Loucy (cell line): ENCODE measurements around the gene ITGB4.
"Not testable (repeated sequence)": the region's sequence is repeated elsewhere in the genome, so short reads cannot be mapped to it uniquely, and the experiment has no call there.

Experiments
- H2AFZ ChIP-seq: fragments of 200-600 bp; sonication (generic); 2 replicates; pipeline ENCODE4 v1.6.0; 2016; ENCODE audit warnings: antibody characterized with exemption, mild to moderate bottlenecking, low read length, moderate library complexity
- H3F3A ChIP-seq: fragments of 200-600 bp; 2 replicates; pipeline ENCODE4 v1.6.0; 2016; ENCODE audit warnings: antibody characterized with exemption, low read depth, mild to moderate bottlenecking
- H3K27me3 ChIP-seq: fragments of 200-600 bp; sonication (generic); 2 replicates; pipeline ENCODE4 v1.6.1; 2014; ENCODE audit warnings: low read length, mild to moderate bottlenecking; ENCODE audit not compliant: insufficient read depth, poor library complexity, severe bottlenecking
- H3K36me3 ChIP-seq: fragments of 200-600 bp; sonication (generic); 2 replicates; pipeline ENCODE4 v1.6.1; 2016; ENCODE audit warnings: low read length; ENCODE audit not compliant: insufficient read depth
- H3K4me1 ChIP-seq: fragments of 200-600 bp; sonication (generic); 2 replicates; pipeline ENCODE4 v1.5.1; 2014; ENCODE audit warnings: low read length, mild to moderate bottlenecking; ENCODE audit not compliant: insufficient read depth, poor library complexity, severe bottlenecking
- H3K4me2 ChIP-seq: fragments of 200-600 bp; sonication (generic); 2 replicates; pipeline ENCODE4 v1.6.0; 2014; ENCODE audit warnings: antibody characterized with exemption, low read length, low read depth, mild to moderate bottlenecking; ENCODE audit not compliant: poor library complexity, severe bottlenecking
- H3K4me3 ChIP-seq: fragments of 200-600 bp; sonication (generic); 2 replicates; pipeline ENCODE4 v1.5.1; 2014; ENCODE audit warnings: low read length, mild to moderate bottlenecking, mixed read lengths; ENCODE audit not compliant: poor library complexity, severe bottlenecking
- H3K79me2 ChIP-seq: fragments of 200-600 bp; sonication (generic); 2 replicates; pipeline ENCODE4 v1.6.1; 2014; ENCODE audit warnings: low read length; ENCODE audit not compliant: insufficient read depth
- H3K9ac ChIP-seq: fragments of 200-600 bp; sonication (generic); 2 replicates; pipeline ENCODE4 v1.6.0; 2014; ENCODE audit warnings: mild to moderate bottlenecking, low read depth, low read length, moderate library complexity; ENCODE audit not compliant: poor library complexity, severe bottlenecking
- H3K9me2 ChIP-seq: fragments of 200-600 bp; sonication (generic); replicated peaks from 2 replicates; pipeline ENCODE4 v1.6.1; 2016; ENCODE audit warnings: low read depth, low read length, mixed read lengths
- H3K9me3 ChIP-seq: fragments of 200-600 bp; sonication (generic); 2 replicates; pipeline ENCODE4 v1.6.1; 2014; ENCODE audit warnings: mild to moderate bottlenecking, antibody characterized with exemption, low read length, low read depth; ENCODE audit not compliant: insufficient read depth
- H4K20me1 ChIP-seq: fragments of 200-600 bp; sonication (generic); 2 replicates; pipeline ENCODE4 v1.6.0; 2014; ENCODE audit warnings: antibody characterized with exemption, low read length, mild to moderate bottlenecking; ENCODE audit not compliant: insufficient read depth, poor library complexity, severe bottlenecking
- CTCF ChIP-seq: fragments of 200-600 bp; sonication (generic); conservative IDR thresholded peaks from 2 replicates; pipeline ENCODE4 v1.5.1; 2014; ENCODE audit warnings: mild to moderate bottlenecking, antibody characterized with exemption, low read length
- EZH2phosphoT487 ChIP-seq: fragments of 200-600 bp; IDR thresholded peaks from 2 replicates; pipeline ENCODE4 v1.6.1; 2018; ENCODE audit warnings: antibody characterized with exemption, mild to moderate bottlenecking, moderate library complexity, borderline replicate concordance

The ITGB4 gene

GRCh38 chr17:75758131-75758905, 37.1 kb downstream of the ITGB4 start:
- Histone ChIP-seq H3K9me2 (no peaks in the 10 kb centered on the region), H3K9ac (no peak overlapping the region), H3K27me3 (no peaks in the 10 kb centered on the region), H3K79me2 (no peaks in the 10 kb centered on the region), H3K4me3 (no peak overlapping the region), H3K4me1 (peaks cover 23% of the 10 kb centered on the region), H3K9me3 (no peaks in the 10 kb centered on the region), H2AFZ (no peak overlapping the region), H3F3A (no peaks in the 10 kb centered on the region), H4K20me1 (no peaks in the 10 kb centered on the region), H3K4me2 (no peak overlapping the region), H3K36me3 (no peaks in the 10 kb centered on the region)
- TF ChIP-seq EZH2phosphoT487 (no peak), CTCF (peak; percentile 53)

GRCh38 chr17:75759457-75759856, 38.2 kb downstream of the ITGB4 start:
- H3K9ac ChIP-seq: no peak overlapping the region
- H3K4me2 ChIP-seq: no peak overlapping the region
- H3K36me3 ChIP-seq: no peaks in the 10 kb centered on the region
- H3K9me2 ChIP-seq: no peaks in the 10 kb centered on the region
- H3K27me3 ChIP-seq: no peaks in the 10 kb centered on the region
- H3F3A ChIP-seq: no peaks in the 10 kb centered on the region
- peaks cover 3% of the 10 kb centered on the region; the same call in 1 of the 2 replicates for H3K79me2 ChIP-seq
- no peaks in the 10 kb centered on the region for H4K20me1 ChIP-seq
- H3K4me1 ChIP-seq: peaks cover 25% of the 10 kb centered on the region
- no peak overlapping the region for H2AFZ ChIP-seq
- no peaks in the 10 kb centered on the region for H3K9me3 ChIP-seq
- TF ChIP-seq EZH2phosphoT487: no peak
- no peak for TF ChIP-seq CTCF
- H3K4me3 ChIP-seq: no peak overlapping the region

GRCh38 chr17:75759978-75760640, 38.9 kb downstream of the ITGB4 start:
- H3K9me2 ChIP-seq, H2AFZ ChIP-seq, H3K27me3 ChIP-seq, H4K20me1 ChIP-seq, H3K4me2 ChIP-seq, H3K9me3 ChIP-seq, H3K4me3 ChIP-seq, H3F3A ChIP-seq, H3K9ac ChIP-seq, H3K79me2 ChIP-seq, H3K36me3 ChIP-seq: not testable (repeated sequence)
- peaks cover 19% of the 10 kb centered on the region for H3K4me1 ChIP-seq
